HG03460 (cell line): Measurements from ENCODE around the gene EFCAB5.
"Not testable (repeated sequence)": the region's sequence is repeated elsewhere in the genome, so short reads cannot be mapped to it uniquely, and the experiment has no call there.

Source experiments
- ATAC-seq: cut with Tn5 transposase; IDR thresholded peaks from one replicate; pipeline ENCODE4 v1.9.1; 2021; ENCODE audit not compliant: unreplicated experiment

Gene EFCAB5

GRCh38 chr17:30002088-30002487, 60.7 kb downstream of the EFCAB5 start:
- ATAC-seq = no peak

DNA sequence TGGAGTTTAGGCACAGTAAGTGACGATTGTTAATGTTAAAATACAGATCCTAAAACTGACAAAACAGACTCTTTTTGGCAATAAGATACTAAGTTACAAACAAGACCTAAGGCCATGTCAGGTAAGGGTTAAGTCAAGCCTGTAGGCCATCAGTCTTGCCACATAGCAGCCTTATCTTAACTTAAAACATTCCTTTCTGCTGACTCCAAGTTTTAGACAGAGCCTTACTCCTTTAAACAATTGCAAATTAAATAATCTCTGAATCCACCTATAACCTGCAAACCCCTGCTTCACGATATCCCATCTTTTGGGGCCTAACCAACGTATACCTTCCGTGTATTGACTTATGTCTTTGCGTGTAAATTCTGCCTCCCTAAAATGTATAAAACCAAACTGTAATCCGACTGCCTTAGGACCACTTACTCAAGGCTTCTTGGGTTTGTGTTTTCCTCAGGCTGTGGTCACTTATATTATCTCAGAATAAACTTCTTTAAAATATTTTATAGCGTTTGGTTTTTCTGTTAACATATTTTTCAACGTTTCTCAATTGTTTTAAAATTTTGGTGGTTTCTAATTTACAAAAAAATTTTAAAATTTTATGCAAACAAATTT, 64.4 kb downstream of the EFCAB5 start:
- ATAC-seq = no peak

- ATAC-seq = not testable (repeated sequence)
Measured at GRCh38 chr17:30011934-30012333, 70.5 kb downstream of the EFCAB5 start.

GRCh38 chr17:30021708-30022317, 80.4 kb downstream of the EFCAB5 start:
- ATAC-seq = no peak

GRCh38 chr17:30025325-30025724, 83.9 kb downstream of the EFCAB5 start:
- ATAC-seq = not testable (repeated sequence)

DNA sequence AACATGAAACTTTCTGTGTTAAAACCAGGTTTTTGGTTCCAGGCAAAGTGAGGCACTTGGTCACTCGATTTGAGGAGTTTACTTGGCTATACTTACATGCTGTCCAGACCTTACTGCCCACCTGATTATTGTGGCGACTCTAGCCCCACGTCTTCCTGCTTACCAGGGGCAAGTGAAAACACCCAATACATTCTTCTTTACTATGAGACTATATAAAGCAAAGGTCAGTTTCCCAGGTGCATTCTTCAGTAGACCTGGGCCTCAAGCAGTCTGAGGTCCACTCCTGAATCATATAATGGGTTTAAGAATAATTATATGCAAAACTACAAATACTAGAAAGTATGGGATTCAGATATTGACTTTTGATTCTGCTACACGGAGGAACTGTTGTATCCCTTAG, 86.2 kb downstream of the EFCAB5 start:
- ATAC-seq = no peak

DNA sequence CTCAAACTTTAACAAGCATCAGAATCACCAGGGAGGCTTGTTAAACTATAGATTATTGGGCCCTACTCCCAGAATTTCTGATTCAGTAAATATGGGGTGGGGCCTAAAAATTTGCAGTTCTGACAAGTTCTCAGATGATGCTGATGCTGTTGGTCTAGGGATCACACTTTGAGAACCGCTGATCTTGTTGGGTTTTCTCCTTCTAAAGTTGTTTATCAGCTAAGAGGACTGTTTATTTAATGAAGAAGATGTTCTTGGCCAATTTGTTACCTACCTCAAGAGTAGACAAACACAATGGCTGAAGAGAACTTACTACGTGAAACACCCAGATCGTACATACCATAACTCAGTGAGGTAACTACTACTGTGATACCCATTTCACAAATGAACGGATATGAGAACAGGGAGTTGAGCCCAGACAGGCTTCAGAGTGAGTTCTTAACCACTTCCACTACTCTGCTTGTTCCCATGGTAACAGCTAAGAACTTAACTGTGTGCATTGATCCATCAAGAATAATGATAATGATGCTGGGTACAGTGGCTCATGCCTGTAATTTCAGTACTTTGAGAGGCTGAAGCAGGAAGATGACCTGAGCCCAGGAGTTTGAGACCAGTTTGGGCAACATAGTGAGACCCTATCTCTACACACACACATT, 89.9 kb downstream of the EFCAB5 start:
- no peak for ATAC-seq

DNA sequence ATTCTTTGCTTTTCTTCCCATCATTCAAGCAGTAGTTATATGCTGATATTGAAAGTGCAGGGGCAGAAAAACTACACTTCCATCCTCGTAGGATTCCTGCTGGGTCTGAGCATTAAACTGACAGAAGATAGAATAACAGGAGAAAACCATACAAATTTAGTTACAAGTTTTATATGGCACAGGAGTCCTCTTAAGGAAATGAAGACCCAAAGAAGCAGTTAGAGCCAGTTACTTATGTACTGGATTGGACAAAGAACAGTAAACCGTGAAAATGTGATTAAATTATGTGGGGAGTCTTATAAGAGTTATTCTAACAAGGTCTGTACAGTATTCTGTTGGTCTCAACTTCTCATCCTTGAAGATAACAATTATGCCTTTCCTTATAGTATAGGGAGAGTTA, 93.9 kb downstream of the EFCAB5 start:
- ATAC-seq = no peak

DNA sequence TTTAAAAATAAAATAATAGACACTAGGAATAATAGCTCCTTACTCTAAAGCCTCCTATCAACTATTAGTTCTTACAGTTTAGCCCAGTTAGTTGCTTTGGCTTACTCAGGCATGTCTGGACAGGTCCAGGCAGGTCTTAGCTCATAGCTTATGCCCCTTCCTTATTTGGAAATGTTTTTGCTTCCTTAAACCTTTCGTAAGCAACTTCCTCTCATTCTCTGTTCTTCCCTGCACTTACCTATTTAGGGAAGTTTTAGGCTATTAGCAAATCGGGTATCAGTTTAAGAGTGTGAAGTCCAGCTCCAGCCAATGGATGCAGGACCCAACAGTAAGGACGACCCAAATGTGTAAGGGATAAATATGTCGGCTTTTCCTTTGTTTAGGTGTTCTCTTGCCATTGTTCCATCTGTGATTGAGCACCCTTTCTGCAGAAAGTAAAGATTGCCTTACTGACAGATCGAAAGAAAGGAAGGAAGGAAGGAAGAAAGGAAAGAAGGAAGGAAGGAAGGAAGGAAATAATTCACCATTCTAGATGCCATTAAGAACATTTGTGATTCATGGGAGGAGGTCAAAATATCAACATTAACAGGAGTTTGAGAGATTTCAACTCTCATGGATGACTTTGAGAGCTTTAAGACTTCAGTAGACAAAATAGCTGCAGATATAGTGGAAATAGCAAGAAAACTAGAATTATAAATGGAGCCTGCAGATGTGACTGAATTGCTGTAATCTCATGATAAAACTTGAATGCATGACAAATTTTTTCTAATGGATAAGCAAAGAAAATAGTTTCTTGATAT, 99.5 kb downstream of the EFCAB5 start:
- not testable (repeated sequence) for ATAC-seq

GRCh38 chr17:30041551-30041950, 100.1 kb downstream of the EFCAB5 start:
- ATAC-seq = no peak

GRCh38 chr17:30062372-30062771, 120.9 kb downstream of the EFCAB5 start:
- ATAC-seq = no peak

DNA sequence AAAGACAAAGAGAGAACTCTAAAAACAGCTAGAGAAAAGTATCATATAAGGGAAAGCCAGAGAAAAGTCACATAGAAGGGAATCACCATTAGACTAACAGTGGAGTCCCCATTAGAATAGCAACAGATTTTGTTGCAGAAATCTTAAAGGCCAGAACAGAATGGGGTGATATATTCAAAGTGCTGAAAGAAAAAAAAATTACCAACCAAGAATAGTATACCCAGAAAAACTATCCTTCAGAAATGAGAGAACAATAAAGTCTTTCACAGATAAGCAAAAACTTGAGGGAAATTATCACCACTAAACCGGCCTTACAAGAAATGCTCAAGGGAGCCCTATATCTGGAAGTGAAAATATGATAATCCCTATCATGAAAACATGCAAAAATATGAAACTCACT, 123.3 kb downstream of the EFCAB5 start:
- ATAC-seq = no peak

DNA sequence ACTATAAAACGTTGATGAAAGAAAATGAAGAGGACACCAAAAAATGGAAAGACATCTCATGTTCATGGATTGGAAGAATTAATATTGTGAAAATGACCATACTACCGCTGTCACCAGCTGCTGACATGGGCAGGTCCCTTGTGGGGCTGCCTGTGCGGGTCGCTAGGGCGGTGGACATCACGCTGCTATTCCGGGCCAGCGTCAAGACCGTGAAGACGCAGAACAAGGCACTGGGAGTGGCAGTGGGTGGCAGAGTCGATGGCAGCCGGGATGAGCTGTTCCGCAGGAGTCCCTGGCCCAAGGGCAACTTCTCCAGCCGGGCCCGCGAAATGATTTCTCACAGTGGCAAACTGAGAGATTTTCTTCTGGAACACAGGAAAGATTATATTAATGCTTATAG, 127.0 kb downstream of the EFCAB5 start:
- no peak for ATAC-seq

DNA sequence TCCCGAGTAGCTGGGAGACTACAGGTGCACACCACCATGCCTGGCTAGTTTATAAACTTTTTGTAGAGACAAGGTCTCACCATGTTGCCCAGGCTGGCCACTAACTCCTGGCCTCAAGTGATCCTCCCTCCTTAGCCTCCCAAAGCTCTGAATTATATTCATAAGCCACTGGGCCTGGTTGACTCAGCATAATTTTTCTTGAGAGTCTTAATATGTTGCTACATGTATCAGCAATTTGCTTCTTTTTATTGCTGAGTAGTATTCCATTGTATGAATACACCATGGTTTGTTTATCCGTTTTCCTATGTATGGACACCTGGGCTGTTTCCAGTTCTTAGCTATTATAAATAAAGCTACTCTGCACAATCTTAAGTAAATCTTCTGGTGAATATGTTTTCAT, 132.8 kb downstream of the EFCAB5 start:
- ATAC-seq = no peak

- ATAC-seq = no peak
Measured at GRCh38 chr17:30074730-30075129, 133.3 kb downstream of the EFCAB5 start.

GRCh38 chr17:30082773-30083172, 141.3 kb downstream of the EFCAB5 start:
- ATAC-seq = no peak

GRCh38 chr17:30084788-30085187, 143.4 kb downstream of the EFCAB5 start:
- ATAC-seq = no peak

GRCh38 chr17:30086896-30087295, 145.5 kb downstream of the EFCAB5 start:
- ATAC-seq = no peak

GRCh38 chr17:30087431-30087830, 146.0 kb downstream of the EFCAB5 start:
- ATAC-seq = not testable (repeated sequence)

GRCh38 chr17:30091121-30091670, 149.8 kb downstream of the EFCAB5 start:
- no peak for ATAC-seq

DNA sequence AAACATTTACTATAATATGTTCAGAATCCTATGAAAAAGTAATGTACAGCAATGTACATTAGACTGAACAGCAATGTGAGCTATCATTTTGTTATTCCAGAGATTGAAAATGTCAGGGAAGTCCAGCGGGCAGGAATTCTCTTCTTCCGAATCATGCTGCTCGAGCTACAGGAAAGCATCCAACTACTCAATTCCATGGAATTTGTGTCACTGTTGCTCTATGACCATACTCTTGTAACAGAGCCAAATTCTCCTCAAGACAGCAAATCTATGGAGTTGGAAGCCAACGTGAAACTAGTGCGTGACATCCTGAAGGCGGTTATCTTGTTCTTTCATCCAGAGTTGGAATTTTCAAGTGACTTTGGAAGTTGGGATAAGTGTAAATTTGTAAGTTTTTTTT, 150.3 kb downstream of the EFCAB5 start:
- no peak for ATAC-seq
